GM21576 (cell line): ENCODE results near the gene KCND2.
A peak's percentile ranks its signal among the peaks of the same experiment; 100 is the strongest.

Experiments used
- ATAC-seq: cut with Tn5 transposase; IDR thresholded peaks from one replicate; pipeline ENCODE4 v1.9.1; 2021; ENCODE audit warnings: mild to moderate bottlenecking, moderate library complexity; ENCODE audit not compliant: unreplicated experiment

Gene KCND2

DNA sequence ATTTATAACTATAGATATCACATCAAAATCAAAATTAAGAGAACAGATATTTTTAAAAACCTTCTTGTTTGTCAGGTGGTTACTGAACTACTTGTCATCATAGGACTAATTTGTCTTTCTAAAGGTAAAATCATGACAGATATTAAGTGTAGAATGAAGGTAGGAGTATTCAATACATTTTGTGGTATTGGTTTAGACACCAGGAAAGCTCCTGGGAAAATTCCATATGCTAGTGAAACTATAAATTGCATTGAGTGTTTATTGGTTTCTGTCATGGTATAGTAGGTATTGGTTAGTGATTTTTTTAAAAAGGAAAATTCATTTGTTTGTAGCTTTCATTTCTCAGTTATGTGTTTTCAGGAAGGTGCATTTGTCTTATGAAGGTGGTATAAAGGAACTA is 132.7 kb downstream of the KCND2 start:
- ATAC-seq: no peak

DNA sequence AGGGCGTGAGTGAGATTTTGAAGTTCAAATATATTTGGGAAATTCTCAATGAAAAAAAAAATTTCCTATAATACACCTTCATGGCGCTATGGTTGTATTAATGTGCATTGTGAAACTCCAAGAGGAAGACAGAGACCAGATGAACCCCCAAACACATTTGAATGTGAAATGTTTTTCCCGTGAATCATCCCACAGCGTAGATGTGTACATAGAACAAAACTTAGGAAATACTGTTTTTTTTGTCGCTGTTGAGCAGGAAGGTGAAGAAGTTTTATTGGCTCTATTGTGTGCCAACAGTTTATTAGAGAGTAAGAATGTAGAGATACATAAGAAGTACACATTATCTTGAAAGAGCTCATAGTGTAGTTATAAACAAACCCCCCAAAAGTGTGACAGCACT is 134.0 kb downstream of the KCND2 start:
- no peak for ATAC-seq

DNA sequence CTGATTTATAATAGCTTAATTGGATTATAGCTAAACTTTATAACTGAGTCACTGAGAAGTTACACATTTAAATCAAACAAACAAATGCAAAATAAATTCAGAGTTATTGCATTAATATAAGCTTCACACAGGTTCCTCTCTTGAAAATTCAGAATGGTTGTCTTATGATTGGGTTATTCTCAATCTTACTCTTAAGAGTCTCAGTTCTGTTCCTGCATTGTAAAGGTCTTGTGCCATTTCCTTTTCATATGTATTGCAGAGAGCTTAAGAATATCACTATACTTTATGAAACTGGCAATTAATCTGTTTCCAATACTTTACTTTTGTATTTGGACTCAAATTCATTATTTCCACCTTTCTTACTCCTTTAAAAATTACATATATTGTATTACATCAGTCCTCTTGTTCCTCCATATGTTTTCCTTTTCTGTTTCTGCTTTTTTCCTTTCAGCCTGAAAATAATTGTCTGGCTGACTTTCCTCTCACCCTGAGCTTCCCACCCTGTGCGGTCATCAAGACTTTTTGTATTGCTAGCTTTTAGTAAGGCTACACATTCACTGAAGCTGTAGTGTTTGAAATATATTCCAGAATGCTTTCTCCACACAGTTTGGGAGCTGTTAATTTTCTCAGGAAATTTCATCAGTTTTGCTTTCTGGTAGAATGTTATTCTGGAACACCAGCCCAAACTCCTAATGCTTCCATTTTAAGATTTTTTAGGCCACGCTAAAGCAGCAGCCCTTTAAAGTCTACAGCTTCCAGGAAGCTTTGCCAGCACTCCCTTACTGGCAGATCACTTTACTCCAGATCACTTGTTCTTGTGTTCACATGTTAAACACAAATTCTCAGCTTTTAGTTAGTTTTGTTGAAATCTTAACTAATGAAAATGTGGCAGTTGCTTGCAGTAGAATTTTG is 139.4 kb downstream of the KCND2 start:
- peak; percentile 95 for ATAC-seq

DNA sequence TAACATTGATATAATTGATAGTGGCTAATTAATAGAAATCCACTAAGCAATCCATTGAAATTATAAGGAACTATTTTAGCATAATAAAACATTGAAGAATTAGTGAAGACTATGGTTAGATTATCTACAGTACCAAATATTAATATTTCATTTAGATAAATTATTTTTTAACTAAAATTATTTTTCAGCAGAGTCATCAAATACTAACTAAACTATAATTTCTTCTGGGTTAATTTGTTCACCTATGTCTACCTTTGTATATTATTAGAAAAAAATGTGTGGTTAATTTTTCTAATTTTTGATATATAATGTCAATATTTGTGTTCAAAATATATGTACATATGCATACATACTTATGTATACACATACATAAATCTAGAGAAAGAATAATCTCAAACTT is 140.2 kb downstream of the KCND2 start:
- no peak for ATAC-seq

DNA sequence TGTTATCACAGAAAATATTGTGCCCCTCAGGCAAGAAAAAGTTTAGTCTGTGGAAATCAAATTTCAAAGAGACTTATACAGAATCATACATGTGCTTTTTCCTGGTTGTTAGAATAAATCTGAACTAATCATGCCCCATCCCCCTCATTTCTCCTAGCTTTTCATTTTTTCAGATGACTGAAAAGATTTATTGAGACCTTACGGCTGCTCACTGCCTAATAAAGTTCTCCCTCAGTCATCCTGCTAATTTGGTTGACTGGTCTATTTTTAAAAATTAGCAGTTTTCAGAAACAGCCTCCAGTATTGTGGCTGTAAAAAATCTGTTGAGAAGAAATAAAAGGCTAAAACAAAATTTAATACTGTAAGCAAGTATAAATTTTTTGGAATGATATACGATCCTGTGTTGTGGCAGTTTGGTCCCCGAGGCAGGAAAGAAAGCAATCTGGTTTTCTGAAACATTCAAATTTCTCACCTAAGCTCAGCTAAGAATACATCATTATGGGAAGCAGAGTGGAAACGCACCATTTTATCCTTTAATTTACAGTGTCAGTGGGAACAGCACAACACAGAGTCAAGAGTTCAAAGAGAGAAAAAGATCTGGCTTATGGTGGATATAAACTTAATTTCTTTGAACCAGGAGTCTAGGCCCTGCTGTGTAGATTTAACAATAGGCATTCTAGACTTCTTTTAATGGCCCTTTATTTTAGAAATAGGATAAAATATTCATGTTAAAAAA is 144.4 kb downstream of the KCND2 start:
- ATAC-seq: no peak

DNA sequence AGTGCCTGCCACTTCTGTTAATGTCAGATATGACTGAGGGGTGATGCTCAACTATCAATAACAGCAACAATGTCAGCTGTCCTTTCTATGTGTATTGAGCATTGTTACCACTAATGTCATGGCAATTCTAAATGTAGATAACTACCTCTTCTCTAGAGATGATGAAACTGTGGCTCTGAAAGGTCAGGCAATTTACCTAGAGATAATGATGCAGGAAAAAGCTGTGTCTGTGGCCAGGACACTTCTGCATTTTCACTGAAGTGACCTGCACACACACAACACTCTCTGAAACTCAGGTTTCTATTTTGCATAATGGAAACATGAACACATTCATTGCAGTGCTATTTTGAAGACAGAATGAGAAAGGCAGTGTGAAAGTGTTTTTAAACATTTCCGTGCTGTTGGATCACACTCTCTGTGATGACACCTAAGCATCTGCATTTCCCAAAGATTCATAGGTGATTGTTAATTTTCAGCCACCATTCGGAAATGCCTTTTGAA is 148.2 kb downstream of the KCND2 start:
- peak; percentile 98 for ATAC-seq

DNA sequence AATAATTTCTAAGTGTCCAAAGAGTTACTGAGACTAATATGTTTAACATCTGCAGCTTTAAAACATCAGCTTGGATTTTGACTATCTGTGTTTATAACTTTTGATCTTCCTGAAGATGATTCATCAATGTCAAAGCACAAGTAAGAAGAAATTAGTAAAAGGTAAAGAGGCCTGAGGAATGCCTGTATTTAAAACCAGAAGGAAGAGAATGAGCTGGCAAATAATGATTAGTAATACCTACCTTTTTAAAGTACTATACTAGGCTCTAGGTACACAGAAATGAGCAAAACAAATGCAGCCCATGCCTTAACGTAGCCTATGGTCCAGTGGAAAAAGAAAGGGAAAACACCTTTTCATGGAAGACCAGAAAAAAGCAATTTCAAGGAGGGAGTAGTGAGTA is 158.0 kb downstream of the KCND2 start:
- ATAC-seq: no peak

DNA sequence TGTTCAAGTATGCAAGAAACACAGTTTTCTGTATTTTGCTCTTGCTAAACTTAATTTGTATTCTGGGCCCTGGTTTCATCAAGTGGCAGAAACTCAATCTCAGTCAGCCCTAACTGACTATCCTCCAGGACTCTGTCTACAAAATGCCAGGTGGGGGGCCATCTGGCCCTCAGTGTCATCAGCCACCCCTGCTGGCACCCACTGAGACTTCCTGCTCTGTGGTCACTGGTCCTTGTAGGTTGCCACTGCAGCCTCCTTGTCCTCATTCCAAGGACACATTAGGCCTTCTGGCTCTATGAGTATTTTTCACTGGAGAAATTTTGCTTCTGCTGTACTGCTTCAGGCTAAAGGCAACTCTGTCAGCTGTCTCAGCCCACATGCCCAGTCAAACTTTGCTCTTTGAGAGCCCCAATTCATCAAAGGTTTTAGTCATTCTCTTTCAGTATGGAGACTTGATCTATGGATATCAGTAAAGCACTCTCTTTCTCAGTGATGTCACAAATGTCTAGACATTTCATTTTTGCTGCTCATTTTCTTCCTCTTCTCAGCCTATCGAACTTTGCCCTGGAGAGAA is 163.6 kb downstream of the KCND2 start:
- ATAC-seq: peak; percentile 39

DNA sequence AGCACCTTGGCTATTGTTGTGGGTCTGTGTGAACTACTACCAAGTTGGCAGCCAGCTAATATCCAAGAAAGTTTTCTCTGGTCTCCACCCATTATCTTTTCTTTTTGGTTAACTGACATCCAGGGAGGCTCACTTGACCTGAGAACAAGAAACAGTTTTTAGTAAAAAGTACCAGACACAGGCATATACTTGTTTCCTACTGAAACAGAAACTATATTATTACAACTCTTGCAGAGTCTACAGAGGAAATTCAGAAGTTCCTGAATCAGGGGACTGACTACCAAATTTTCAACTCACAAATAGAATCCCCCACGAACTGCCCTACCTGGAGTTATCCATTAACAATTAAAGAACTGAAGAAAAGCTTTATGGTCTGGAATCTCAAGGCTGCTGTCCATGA is 168.9 kb downstream of the KCND2 start:
- ATAC-seq: peak; percentile 88

DNA sequence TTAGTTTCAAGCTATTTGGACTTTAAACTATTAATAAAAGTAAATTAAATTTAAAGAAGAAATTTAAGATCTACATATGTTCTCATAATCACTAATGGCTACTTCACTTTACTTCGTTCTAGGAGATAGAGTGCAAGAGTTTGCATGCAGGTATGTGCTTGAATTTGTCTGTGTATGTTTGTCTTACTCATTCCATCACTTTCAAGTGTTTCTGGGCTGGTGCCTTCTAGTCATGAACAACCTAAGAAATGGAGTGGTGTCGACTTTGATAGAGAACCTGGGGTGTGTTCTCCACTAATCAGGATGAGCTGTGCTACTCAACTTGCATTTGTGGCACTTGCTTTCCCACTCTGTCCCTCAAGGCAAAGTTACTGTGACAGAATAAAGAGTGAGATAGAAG is 169.9 kb downstream of the KCND2 start:
- ATAC-seq: no peak

DNA sequence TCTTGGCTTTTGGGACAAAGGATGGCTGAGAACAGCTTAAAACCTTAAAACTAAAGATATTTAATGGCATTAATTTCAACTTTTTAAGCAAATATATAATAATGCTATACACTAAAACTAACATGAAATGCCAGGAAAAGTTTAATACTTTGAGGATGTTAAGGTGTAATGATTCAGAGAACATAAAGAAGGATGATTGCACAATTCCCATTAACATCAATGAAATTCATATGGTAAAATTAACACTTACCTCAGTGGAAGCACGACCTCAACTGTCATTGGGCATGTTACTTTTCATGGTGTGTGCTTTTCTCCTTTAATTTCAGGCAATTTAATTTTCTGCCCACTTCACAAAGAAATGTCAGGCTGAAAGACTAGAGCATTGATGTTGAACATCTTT is 171.7 kb downstream of the KCND2 start:
- no peak for ATAC-seq

DNA sequence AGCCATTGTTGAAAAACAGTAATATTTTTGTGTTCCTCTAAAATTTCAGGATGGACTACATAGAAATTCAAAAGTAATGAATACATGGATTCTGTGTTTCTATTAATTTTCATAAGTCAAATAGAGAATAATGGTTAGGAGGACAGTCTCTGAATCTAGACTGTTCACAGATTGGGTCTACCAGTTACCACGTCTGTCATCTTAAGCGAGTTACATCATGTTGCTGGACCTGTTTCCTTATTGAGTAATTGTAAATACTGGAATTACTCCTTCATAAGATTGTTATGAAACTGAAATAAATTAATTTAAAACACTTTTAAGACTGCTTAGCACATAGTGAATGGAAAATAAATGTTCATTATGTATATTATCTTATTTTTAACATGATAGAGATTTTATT is 172.3 kb downstream of the KCND2 start:
- no peak for ATAC-seq

DNA sequence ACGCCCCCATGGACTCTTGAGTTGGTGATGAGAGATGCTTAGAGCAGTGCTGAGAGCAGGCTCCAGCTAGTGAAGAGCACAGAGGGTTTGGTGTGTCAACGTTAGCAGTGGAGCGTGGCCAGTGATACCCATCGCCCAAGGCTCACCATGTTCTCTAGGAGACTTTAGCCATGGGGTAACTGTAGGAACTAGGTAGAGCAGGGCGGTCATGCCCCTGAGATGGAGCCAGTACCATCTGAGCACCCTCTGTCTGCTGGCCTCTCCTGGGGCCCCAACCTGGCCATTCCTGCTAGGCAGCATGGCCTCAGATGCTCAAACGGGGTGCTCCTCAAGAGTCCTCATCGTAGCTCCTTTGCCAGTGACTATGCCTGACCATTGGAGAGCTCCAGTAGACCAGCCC is 179.7 kb downstream of the KCND2 start:
- ATAC-seq: no peak

DNA sequence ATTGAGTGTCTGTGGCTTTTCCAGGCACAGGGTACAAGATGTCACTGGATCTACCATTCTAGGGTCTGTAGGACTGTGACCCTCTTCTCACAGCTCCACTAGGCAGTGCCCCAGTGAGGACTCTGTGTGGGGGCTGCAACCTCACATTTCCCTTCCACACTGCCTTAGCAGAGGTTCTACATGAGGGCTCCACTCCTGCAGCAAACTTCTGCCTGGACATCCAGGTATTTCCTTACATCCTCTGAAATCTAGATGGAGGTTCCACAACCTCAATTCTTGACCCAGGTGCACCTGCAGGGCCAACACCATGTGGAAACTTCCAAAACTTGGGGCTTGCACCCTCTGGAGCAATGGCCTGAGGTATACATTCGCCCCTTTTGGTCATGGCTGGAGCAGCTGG is 183.7 kb downstream of the KCND2 start:
- ATAC-seq: no peak

DNA sequence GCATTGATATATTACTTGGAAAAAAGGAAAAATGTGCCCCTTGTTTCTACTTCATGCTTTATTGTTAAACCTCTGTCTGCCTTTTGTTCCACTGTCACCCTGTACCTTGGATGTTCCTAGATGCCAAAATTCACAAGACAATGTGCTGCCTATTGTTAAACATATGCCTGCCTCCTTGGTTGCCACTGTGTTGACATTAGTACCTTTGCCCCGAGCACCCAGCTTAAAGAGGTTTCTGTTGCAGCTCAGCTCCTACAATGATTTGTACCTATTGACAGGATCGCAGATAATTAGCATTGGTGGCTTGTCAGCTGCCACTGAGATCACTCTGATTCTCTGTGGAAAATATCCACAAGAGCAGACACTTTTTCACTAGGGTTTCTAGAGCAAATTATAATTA is 188.0 kb downstream of the KCND2 start:
- no peak for ATAC-seq

DNA sequence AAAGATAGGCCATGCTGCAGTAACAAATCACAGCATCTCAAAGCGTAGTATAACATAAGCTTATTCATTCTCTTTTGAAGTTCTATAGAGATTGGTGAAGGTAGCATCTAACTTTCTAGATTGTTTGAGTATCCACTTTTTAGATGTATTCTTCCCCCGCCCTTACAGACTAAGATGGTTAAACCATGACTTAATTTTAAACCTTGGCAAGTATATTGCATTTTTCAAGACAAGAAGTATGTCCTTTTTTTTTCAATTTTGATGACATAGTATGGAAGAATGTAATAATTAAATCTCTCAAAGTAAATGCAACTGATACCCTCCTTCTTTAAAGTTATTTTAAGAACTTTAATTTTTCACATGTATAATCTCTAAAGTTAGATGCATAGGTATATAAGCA is 190.0 kb downstream of the KCND2 start:
- no peak for ATAC-seq

DNA sequence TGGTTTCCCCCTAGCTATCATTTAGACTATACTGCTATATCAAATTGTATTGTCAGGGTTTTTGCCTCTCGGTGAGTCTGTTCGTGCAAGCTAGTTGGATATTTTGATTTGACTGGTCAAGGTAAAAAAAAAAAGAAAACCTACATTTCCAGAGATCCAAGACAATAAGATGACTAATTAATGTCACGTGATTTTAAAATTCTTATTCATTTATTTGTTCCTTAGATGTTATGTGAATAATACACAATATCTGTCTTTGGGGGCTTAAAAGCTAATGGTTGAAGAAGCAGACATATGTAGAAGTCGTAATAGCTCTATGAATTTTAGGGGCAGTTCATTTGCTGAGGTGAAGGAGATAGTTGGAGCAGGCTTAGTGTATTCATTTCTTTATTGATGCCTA is 191.1 kb downstream of the KCND2 start:
- ATAC-seq: no peak

DNA sequence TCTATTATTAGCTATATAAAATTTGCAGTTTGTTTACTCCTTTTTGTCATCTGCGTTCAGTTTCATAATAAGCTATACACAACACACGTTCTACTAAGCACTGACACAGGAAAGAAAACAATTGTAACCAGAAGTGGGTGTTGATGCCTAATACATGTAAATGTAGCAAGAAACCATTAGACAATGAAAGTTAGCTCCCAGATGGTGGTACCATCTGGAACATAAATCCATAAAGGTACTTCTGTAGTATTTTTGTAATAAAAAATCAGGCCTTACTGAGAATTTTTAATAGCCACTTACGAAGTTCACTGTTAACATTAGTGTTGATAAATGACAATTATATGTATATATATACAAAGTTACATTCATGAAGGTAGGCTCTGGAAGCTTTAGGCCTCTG is 194.7 kb downstream of the KCND2 start:
- ATAC-seq: no peak

DNA sequence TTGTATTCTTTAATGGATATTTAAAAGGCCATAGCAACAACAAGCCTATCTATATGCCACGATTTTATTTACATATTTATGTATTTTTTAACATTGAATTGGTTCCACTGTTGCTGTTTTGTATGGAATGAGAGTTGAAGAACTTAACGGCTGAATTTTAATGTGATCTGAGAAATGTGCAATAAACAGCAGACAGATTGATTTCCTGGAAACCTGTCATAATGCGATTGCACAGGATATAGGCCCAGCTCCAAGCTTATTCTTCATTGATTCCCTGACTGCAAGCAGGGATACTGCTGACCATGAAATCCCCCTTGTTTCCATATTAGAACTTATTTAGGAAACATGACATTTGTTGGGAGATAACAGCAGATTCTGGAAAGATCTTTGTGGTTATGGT is 195.6 kb downstream of the KCND2 start:
- no peak for ATAC-seq

DNA sequence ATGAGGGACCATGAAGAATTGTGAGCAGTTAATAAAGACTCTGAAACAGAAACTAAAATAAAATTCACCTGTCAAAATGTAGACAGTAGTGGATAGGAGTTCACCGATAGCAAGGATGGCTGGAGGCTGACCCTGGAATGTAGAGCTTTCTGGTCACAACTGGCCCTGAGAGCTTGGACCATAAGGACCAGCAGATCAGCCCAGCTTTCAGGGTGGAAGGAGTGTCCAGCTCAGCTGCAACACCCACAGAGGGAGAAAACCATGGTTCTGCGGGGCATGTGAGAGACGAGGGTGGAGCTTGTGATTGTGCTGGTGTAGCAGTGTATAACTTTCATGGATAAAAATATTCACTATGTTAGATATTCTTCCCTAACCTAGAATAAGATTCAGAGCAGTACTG is 199.9 kb downstream of the KCND2 start:
- ATAC-seq: no peak

DNA sequence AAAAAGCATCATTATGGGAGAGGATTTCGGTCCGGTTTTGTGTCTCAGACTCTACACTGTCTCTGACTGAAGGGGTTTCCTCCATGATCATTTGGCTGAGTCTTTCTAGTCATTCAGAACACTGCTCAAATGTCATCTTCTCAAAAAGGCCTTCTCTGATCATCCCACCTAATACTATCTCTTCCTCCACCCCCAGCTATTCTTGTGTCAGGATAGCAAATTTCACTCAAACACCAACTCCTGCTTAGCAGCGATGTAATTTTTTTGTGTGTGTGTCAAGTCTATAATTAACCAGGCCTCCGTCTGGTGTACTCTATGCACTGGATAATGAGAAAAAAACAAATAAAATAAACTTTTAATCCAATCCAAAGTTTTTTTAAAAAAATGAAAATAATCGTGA is 200.4 kb downstream of the KCND2 start:
- ATAC-seq: no peak

DNA sequence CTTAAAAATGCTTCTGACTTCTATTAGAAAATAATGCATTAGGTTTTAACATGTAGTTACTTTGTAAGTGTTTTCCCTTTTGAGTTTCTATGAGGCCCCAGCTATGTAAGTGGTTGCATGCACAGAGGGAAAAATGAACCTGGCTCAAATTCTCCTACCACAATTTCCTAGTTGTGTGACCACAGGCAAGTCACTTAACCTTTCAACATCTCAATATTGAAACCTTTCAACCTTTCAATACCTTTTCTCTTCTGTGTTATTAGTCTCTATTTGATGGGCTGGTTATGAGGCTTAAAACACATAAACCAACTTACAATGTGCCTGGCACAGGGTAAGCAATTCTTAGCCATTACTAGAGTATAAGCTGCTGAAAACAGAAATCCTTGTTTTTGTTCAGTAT is 203.0 kb downstream of the KCND2 start:
- peak; percentile 66 for ATAC-seq
